Measurements from ENCODE around the gene FLOT1. TPM values are rescaled to one million over a fixed set of nuclear protein-coding genes. Genes with fewer than 3 reads are reported as not detected.

FLOT1 gene
- total RNA-seq, 1 experiment from 2014 or later, result 111 TPM

DNA sequence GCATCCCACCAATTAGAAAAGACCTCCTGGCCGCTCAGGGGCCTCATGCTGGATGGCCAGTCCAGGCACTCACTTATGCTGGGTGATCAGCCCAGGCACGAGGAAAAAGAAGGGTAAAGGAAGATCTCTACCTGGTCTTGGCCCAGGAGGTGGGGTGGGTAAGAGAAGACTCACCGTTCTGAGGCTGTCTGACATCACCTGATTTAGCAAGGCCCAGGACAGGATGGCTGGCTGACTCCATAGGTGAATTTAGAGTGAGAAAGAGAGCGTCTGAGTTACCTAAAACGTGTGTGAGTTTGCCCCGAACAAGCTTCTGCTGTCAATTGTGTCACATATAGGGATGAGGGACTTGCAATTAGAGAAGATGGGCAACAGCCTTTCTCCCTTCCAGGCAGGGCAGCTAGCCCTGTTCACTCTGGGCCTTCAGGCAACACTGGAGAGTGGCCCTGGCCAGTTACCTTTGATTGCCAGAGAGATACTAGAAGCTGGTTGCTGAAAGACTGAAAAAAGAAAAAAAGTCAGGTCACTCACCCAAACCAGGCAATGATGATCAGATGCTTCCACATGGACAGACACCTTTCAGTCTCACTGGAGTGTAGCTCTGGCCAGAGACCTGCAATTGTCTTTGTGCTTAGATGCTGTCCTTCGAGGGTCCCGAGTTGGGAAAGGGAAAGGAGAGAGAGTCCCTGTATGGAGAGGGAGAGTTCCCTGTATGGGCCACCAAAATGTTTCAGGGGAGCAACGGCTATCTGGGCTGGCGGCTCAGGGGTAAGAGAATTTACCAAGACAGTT lies 37.6 kb upstream of the FLOT1 start:
- Mint-ChIP-seq H3K4me1 (peaks cover 15 to 17% of the 10 kb centered on the region in 2 experiments), H3K9me3 (peaks cover 11 to 13% of the 10 kb centered on the region in 2 experiments), H3K4me3 (no peak overlapping the region), H3K36me3 (ENCODE audit: insufficient read depth in 1 of 3, low read depth in 3 of 3) (peaks cover 7 to 18% (median 10%) of the 10 kb centered on the region in 3 experiments), H3K27ac (no peak overlapping the region), H3K27me3 (ENCODE audit: low read depth) (peaks cover 11% of the 10 kb centered on the region)
- TF ChIP-seq, protein P1, sequence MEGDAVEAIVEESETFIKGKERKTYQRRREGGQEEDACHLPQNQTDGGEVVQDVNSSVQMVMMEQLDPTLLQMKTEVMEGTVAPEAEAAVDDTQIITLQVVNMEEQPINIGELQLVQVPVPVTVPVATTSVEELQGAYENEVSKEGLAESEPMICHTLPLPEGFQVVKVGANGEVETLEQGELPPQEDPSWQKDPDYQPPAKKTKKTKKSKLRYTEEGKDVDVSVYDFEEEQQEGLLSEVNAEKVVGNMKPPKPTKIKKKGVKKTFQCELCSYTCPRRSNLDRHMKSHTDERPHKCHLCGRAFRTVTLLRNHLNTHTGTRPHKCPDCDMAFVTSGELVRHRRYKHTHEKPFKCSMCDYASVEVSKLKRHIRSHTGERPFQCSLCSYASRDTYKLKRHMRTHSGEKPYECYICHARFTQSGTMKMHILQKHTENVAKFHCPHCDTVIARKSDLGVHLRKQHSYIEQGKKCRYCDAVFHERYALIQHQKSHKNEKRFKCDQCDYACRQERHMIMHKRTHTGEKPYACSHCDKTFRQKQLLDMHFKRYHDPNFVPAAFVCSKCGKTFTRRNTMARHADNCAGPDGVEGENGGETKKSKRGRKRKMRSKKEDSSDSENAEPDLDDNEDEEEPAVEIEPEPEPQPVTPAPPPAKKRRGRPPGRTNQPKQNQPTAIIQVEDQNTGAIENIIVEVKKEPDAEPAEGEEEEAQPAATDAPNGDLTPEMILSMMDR (conservative IDR thresholded peaks at IDR 0.05), result no peak
- WGBS (ENCODE audit: extremely low coverage, insufficient read length, low lambda C conversion rate), result no CpG with 5 or more reads among the region's 10 CpGs
- Histone ChIP-seq H3K9ac (ENCODE audit: extremely low read depth, insufficient read length, low read length) (no peak overlapping the region), H3K23me2 (ENCODE audit: insufficient read length, low read depth, low read length, poor library complexity, severe bottlenecking) (no peaks in the 10 kb centered on the region), H3K9me3 (ENCODE audit: control insufficient read depth, low read depth, low read length) (no peaks in the 10 kb centered on the region), H4K5ac (ENCODE audit: insufficient read length, low read depth, low read length) (no peak overlapping the region), H3K4me1 (ENCODE audit: insufficient read depth, low read length) (no peaks in the 10 kb centered on the region; the same call in 1 of the 2 replicates), H3K4ac (ENCODE audit: low read depth, low read length) (no peak overlapping the region), H2BK12ac (ENCODE audit: insufficient read length, low read depth, low read length) (no peak overlapping the region), H2BK15ac (ENCODE audit: low read depth, low read length) (no peak overlapping the region; the same call in 1 of the 2 replicates), H2AK5ac (ENCODE audit: insufficient read length, low read length) (no peak overlapping the region), H2BK120ac (ENCODE audit: low read depth, low read length, poor library complexity, severe bottlenecking) (no peak overlapping the region), H3K79me1 (ENCODE audit: insufficient read depth, low read depth, low read length, poor library complexity, severe bottlenecking) (no peaks in the 10 kb centered on the region), H3K18ac (ENCODE audit: insufficient read length, low read depth, low read length) (no peak overlapping the region), H3K79me2 (ENCODE audit: insufficient read depth, low read length) (no peaks in the 10 kb centered on the region), H4K8ac (replicated peaks; ENCODE audit: insufficient read length, low read depth, low read length) (no peak overlapping the region), H3K14ac (ENCODE audit: insufficient read depth, low read length) (no peak overlapping the region), H3K23ac (ENCODE audit: insufficient read length, low read depth, low read length) (no peak overlapping the region), H4K91ac (ENCODE audit: insufficient read length, low read depth, low read length) (no peak overlapping the region), H2BK20ac (ENCODE audit: low read depth, low read length, poor library complexity, severe bottlenecking) (no peak overlapping the region), H3K27ac (ENCODE audit: insufficient read length, low read depth, low read length) (no peak overlapping the region), H3K56ac (ENCODE audit: insufficient read length, low read depth, low read length) (no peak overlapping the region), H3K4me2 (ENCODE audit: insufficient read depth, insufficient read length, low read length) (no peak overlapping the region), H2AFZ (ENCODE audit: low read length) (no peak overlapping the region), H2BK5ac (ENCODE audit: insufficient read length, low read length) (no peak overlapping the region), H4K20me1 (ENCODE audit: control insufficient read depth, insufficient read depth, insufficient read length) (no peaks in the 10 kb centered on the region), H3K27me3 (ENCODE audit: insufficient read depth, low read length) (no peaks in the 10 kb centered on the region), H3T11ph (ENCODE audit: low read length) (no peak overlapping the region)
- DNase-seq, result no peak

All from H9 (cell line).